A549 (cell line): Measurements from ENCODE around the gene TRPV4.

ENCODE experiments used
- CBX8 ChIP-seq: fragments of 200-600 bp; sonication (generic); IDR thresholded peaks from 2 replicates; pipeline ENCODE4 v1.6.1; 2016
- CEBPB ChIP-seq, 2 experiments: fragments of >200 bp in 1 of 2; sonication (Bioruptor Twin) in 1 of 2; formaldehyde crosslinking in 1 of 2; IDR thresholded peaks; 2 replicates each; pipeline ENCODE4 v1.6.1; 2012 to 2016
- CHD2 ChIP-seq: fragments of 150-350 bp; IDR thresholded peaks from 2 replicates; pipeline ENCODE4 v1.6.1; 2014; ENCODE audit warnings: low read length; ENCODE audit not compliant: partially characterized antibody
- CHD4 ChIP-seq: fragments of 200-600 bp; sonication (generic); IDR thresholded peaks from 2 replicates; pipeline ENCODE4 v1.6.1; 2016; ENCODE audit warnings: antibody characterized with exemption, mild to moderate bottlenecking, borderline replicate concordance
- CTCF ChIP-seq: fragments of >200 bp; sonication (Bioruptor Twin); formaldehyde crosslinking; IDR thresholded peaks from 3 replicates; pipeline ENCODE4 v1.5.1; 2016
- EHMT2 ChIP-seq: fragments of 200-600 bp; sonication (generic); IDR thresholded peaks from 2 replicates; pipeline ENCODE4 v1.6.1; 2016; ENCODE audit warnings: antibody characterized with exemption, low read depth, mild to moderate bottlenecking, moderate library complexity
- MAFK ChIP-seq: fragments of 450-650 bp; IDR thresholded peaks from 2 replicates; pipeline ENCODE4 v1.6.1; 2014; ENCODE audit not compliant: partially characterized antibody
- MAX ChIP-seq: IDR thresholded peaks from 2 replicates; pipeline ENCODE4 v1.6.1; 2012
- MAZ ChIP-seq: fragments of 150-350 bp; IDR thresholded peaks from 2 replicates; pipeline ENCODE4 v1.6.1; 2014; ENCODE audit warnings: antibody characterized with exemption, low read depth, low read length, borderline replicate concordance
- POLR2A ChIP-seq: IDR thresholded peaks from 2 replicates; pipeline ENCODE4 v1.6.1; 2012; ENCODE audit warnings: mild to moderate bottlenecking, low read length
- REST ChIP-seq: fragments of 200-600 bp; sonication (generic); IDR thresholded peaks from 2 replicates; pipeline ENCODE4 v1.6.1; 2016; ENCODE audit warnings: antibody characterized with exemption, mild to moderate bottlenecking, moderate library complexity
- TP53 ChIP-seq: fragments of 250-450 bp; sonication (Bioruptor Pico); IDR thresholded peaks from 2 replicates; pipeline ENCODE4 v1.5.0; 2021; ENCODE audit warnings: mild to moderate bottlenecking, moderate library complexity
- ZFP36 ChIP-seq: fragments of 450-650 bp; IDR thresholded peaks from 2 replicates; pipeline ENCODE4 v1.6.1; 2014; ENCODE audit warnings: borderline replicate concordance; ENCODE audit not compliant: partially characterized antibody

- no peak for TF ChIP-seq POLR2A
- no peak for TF ChIP-seq CTCF
- TF ChIP-seq CHD4 = no peak
- TF ChIP-seq REST = no peak
- TF ChIP-seq CEBPB (IDR thresholded peaks at IDR 0.05) = no peak
- no peak for TF ChIP-seq ZFP36
- no peak for TF ChIP-seq EHMT2
- TF ChIP-seq MAZ = no peak
- no peak for TF ChIP-seq MAFK
- TF ChIP-seq CBX8 = no peak
- no peak for TF ChIP-seq TP53
- no peak for TF ChIP-seq MAX
- no peak for TF ChIP-seq CHD2
These were observed 21.6 kb downstream of the TRPV4 start for GRCh38 chr12:109811624-109811995.
